ENCODE data around the gene PCGF5.
"Not testable (repeated sequence)": the region's sequence is repeated elsewhere in the genome, so short reads cannot be mapped to it uniquely, and the experiment has no call there.

Gene PCGF5

GRCh38 chr10:91287912-91288311 lies 67.4 kb downstream of the PCGF5 start:
- no peak for DNase-seq

GRCh38 chr10:91289305-91289704 lies 68.8 kb downstream of the PCGF5 start:
- DNase-seq, result no peak

GRCh38 chr10:91290607-91291006 lies 70.1 kb downstream of the PCGF5 start:
- DNase-seq, result no peak

- no peak for DNase-seq
These were observed 73.9 kb downstream of the PCGF5 start for GRCh38 chr10:91294134-91294906.

GRCh38 chr10:91295346-91295745 lies 74.9 kb downstream of the PCGF5 start:
- no peak for DNase-seq

DNA sequence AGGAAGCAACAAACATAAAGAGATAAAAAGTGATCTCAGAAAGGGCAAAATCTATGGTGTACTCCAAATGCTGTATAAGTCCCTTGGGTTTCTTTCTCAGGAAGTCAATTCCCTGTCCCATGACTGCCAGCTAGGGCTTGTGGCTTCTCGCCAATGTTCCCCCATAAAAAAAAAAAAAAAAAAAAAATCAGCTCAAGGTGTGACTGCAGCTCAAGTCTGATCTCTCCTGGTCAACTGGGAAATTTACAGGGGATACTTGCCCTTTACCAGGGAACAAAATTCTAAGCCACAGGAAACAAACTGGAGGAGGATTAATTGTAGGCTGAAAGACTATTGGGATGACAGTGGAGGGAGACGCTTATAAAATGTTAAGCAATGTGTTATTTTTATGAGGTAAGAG lies 76.0 kb downstream of the PCGF5 start:
- DNase-seq, result no peak

DNA sequence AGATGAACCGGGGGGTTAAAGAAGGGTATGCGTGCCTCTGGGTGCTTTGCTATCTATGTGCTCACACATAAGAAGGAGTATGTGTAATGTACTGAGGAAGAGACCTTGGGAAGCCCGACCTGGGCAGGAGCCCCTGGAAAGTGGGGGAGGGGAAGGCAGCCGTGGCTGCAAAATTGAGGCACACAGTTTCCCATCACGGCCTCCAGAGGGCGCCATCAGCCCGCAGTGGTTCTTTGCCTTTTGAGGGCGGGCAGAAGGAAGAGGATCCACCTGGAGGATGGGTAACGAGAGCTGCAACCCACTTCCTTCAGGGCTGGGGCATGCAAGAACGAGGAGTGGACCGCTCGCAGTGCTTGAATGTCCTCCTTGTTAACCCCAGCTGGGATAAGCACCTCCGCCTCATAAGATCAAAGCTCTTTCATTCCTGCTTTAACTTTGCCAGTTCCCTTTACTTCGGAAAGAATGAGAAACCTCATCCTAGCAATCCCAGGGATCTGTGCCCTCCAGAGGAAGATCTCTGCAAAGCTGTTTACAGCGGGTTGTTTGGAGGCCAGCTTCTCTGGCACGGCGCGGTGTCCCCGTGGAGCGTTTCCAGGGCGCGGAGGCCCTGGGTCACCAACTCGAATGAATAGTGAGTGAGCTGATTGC lies 77.9 kb downstream of the PCGF5 start:
- peak; percentile 83 for DNase-seq

GRCh38 chr10:91299999-91300575 lies 79.6 kb downstream of the PCGF5 start:
- DNase-seq, result no peak

DNA sequence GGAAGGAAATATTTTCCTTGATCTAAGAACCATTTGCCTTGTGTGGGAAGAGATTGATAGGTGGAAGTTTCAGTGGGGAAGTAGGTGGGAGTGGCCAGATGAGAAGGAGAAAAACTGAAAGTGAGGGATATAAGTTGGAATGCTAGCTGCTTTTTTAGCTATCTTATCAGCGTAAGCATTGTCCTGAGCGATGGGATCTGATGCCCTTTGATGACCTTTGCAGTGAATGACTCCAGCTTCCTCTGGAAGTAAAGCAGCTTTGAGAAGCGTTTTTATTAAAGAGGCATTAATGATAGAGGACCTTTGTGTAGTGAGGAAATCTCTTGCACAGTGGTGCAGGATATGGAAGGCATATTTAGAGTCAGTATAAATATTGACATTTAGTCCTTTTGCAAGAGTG lies 82.5 kb downstream of the PCGF5 start:
- DNase-seq, result not testable (repeated sequence)

DNA sequence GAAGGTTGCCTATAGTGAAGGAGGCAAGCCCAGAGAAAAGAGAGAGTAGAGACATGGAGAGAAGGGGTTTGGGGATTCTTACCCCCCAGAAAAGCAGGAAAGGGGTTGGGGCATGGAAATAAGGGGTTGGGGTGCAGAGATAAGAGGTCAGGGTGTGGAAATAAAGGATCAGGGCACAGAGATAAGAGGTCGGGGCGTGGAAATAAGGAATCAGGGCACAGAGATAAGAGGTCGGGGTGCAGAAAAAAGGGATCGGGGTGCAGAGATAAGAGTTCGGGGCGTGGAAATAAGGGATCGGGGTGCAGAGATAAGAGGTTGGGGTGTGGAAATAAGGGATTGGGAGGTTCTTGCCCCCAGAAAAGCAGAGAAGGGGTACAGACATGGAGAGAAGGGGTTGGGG lies 85.5 kb downstream of the PCGF5 start:
- not testable (repeated sequence) for DNase-seq

DNA sequence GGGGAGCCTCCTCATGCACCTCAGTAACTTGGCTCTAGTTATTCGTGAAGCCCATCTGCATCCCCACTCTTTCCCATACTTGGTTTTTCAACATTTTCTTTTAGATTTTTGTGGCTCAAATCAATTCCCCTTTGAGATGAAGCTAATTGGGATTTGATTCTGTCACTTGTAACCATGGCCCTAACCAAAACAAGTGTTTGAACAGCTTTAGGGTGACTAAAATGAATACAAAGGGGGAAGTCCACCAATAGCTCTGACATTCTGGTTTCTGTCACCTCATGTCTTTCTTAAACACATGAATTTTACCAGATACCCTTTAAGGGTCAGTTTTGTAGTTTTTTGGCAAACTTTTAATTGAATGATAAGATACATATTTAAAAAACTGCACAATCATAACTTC lies 87.0 kb downstream of the PCGF5 start:
- DNase-seq, result no peak

DNA sequence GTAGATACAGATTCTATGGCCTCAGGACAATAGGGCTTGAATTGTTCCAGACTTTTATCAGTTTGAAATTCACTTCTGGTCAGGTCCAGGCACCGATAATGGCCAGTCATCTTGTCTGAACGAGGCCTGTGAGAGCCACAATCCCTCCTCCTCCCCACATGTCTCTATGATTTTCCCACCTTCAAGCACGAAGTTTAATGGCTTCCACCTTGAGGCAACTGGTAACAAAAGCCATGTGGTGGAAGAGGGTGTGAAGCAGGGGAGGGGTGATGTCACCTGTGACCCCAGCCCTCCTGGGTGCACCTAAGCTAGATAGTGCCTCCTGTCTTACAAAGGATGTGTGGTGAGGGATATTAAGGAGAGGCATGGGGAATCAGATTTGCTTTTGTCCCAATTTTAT lies 89.2 kb downstream of the PCGF5 start:
- no peak for DNase-seq

GRCh38 chr10:91311601-91312381 lies 91.3 kb downstream of the PCGF5 start:
- no peak for DNase-seq

GRCh38 chr10:91312382-91312733 lies 91.9 kb downstream of the PCGF5 start:
- DNase-seq, result no peak

DNA sequence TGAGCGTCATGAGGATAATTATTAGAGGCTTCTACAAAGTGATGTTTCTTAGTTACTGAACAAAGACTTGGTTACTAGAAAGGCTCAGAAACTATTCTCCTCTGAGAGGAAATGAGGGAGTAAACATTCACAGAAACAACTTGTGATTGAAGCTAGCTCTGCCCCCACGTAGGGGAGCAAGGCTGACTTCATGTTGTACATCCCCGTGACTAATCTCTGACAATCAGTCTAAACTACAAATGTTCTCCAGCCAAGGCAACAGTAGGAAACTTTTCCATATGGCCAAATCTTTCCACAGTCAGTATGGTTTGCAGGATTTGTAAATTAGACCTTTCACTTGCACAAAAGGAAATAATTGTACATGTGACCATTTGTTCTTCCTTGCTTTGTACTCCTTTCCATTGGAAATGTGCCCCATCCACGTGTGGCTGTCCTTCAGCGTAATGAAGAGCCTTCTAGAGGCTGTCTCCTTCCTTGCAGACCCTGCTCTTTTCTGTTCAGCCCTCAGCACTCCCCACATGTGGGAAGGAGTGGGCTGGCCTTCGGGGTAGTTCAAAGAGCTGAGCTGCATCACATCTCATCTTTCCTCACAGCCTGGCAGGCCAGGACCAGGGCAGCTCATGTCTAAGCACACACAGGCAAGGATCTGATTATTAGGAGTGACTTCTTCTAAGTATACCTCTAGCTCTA lies 93.5 kb downstream of the PCGF5 start:
- no peak for DNase-seq

DNA sequence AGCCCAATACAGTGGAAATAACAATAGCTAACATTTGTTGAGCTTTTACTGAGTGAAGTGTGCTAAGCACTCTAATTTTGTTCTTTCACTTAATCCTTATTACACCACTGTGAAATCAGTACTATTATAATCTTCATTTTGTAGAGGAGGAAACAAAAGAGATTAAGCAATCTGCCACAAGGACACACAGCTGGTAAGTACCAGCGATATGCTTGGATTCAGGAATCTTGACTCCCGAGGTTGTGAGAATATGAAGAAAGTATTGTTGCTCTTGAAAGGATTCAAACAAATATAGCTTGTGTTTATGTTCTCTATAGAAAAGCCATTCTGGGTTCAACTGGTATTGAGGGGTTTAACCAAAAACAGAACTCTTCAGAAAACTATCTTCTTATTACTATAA lies 96.0 kb downstream of the PCGF5 start:
- DNase-seq, result no peak

DNA sequence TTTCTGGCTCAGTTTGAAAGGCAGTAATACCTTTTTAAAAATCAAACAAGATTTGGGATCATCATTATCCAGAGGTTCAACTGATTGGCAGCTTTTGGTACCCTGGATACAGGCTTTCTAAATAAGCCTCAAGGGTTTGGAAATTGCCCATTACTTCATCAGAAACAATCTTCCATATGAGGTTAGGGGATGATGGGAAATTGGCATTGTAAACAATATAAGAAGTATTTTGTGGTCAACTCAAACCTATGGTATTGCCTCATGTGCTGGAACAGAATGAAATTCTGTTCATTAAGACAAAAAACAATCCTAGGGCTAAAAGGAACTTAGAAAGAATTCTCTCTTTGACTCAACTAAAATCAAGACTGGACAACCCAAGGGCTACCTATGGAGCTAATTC lies 97.1 kb downstream of the PCGF5 start:
- no peak for DNase-seq

GRCh38 chr10:91319336-91319735 lies 98.9 kb downstream of the PCGF5 start:
- DNase-seq, result no peak

DNA sequence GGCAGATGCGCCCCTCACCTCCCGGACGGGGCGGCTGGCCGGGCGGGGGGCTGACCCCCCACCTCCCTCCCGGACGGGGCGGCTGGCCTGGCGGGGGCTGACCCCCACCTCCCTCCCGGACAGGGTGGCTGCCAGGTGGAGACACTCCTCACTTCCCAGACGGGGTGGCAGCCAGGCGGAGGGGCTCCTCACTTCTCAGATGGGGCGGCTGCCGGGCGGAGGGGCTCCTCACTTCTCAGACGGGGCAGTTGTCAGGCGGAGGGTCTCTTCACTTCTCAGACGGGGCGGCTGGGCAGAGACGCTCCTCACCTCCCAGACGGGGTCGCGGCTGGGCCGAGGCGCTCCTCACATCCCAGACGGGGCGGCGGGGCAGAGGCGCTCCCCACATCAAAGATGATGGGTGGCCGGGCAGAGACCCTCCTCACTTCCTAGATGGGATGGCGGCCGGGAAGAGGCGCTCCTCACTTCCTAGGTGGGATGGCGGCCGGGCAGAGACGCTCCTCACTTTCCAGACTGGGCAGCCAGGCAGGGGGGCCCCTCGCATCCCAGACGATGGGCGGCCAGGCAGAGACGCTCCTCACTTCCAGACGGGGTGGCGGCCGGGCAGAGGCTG lies 102.9 kb downstream of the PCGF5 start:
- not testable (repeated sequence) for DNase-seq

DNA sequence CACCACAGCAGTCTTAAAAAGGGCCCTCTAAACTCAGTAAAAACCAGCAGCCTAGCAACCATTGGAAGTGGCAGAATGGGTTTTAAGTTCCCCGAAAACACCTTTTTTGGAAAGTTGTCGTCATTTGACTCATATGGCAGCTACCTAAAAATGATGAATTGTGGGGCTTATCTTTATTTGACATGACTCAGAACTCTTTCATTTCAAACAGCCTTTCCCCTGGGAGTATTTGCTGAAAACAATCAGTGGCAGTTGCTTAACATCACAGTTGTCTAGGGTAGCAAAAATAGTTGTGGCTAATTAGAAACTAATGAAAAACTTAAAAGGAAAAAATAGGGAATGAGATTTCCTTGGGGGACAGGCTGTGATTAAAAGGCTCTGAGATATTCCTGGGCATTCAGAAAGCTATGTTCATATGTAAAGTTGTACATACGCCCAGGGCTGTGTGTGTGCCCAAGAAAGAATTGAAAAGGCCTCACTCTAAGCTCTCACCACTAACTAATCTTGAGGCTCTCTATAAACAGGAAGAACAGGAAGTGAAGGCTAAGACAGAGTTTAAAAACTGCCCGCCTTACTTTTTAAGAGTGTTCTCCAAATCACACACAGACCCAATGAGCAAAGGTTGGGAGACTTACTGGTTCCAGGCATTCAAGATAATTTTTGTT lies 108.0 kb downstream of the PCGF5 start:
- no peak for DNase-seq

Measured in CD4-positive, alpha-beta T cell treated with Interleukin-6 for 4 hours (primary cell).